ENCODE measurements around the gene ATP8A2. TPM values are rescaled to one million over a fixed set of nuclear protein-coding genes. Genes with fewer than 3 reads are reported as not detected.
"Not testable (repeated sequence)": the region's sequence is repeated elsewhere in the genome, so short reads cannot be mapped to it uniquely, and the experiment has no call there.

The ATP8A2 gene
- total and polyA plus RNA-seq, 5 donors, result 0.09 to 0.65 (median 0.22) TPM

DNA sequence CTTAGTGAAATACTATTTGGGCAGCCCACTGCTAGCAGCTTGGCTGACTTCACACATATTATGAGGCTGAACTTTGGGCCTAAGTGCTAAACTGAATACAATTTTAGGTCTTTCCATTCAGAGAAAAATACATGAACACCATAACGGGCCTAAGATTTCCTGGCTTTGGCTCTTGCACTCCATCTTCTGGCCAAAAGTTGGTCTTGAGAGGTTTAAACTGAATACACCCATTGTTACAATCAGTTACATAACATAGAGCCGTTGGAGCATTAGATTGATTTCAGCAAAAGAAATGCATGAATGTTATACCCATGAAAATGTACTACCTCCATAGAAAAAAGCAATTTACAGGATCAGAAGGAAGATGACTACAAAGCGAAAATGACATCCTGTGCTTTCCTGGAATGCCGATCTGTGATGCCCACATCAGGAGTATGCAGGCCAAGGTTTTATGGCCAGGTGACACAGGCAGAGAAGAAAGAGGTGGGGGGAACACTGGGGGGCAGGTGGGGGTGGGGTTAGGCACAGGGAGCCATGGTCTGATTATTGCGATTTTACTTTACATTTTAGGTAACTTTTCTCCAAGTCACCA, 691.2 kb downstream of the ATP8A2 start:
- DNase-seq, result peak in 1 of 3 donors; percentile 20
- Histone ChIP-seq H3K27me3 (ENCODE audit: control insufficient read depth, insufficient read depth) (no peaks in the 10 kb centered on the region), H3K4me3 (ENCODE audit: low read length) (no peak overlapping the region), H3K4me1 (ENCODE audit: control insufficient read depth, insufficient read depth, low read length) (no peaks in the 10 kb centered on the region), H3K9me3 (ENCODE audit: control insufficient read depth, low read length) (no peaks in the 10 kb centered on the region), H3K27ac (ENCODE audit: low read length) (no peak overlapping the region)
- ATAC-seq, result peak; percentile 76 to 89
- intact Hi-C loops (cut with DNase I), result loop anchor here in 3 of 4 donors (5.0 kb wide), 1 partner anchor 491 kb away; no protein-coding TSS in a partner anchor
- 52% methylated on average over 5 of the region's 5 CpGs for WGBS

DNA sequence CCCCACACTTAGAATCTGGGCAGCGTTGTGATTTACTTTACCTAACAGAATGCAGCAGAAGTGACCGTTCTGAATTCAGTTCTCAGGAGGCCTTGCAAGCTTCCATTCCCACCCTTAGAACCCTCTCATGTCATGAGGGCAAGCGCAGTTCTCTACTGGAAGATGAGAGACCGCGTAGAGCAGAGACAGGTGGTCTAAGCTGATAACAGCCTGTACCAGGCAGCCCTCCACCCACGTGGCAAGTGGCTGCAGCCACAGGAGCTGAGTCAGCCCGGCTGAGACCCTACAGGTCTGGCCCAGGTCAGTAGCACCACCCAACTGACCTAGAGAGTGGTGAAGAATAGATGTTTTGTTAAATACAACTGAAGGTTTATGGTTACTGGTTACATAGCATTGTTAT, 694.7 kb downstream of the ATP8A2 start:
- DNase-seq; H3K27me3 ChIP-seq (ENCODE audit: control insufficient read depth, insufficient read depth); H3K9me3 ChIP-seq (ENCODE audit: control insufficient read depth, low read length); intact Hi-C loops (cut with DNase I); H3K27ac ChIP-seq (ENCODE audit: low read length); H3K4me1 ChIP-seq (ENCODE audit: control insufficient read depth, insufficient read depth, low read length); ATAC-seq; H3K4me3 ChIP-seq (ENCODE audit: low read length): not testable (repeated sequence)
- 69% methylated on average over 7 of the region's 7 CpGs for WGBS

DNA sequence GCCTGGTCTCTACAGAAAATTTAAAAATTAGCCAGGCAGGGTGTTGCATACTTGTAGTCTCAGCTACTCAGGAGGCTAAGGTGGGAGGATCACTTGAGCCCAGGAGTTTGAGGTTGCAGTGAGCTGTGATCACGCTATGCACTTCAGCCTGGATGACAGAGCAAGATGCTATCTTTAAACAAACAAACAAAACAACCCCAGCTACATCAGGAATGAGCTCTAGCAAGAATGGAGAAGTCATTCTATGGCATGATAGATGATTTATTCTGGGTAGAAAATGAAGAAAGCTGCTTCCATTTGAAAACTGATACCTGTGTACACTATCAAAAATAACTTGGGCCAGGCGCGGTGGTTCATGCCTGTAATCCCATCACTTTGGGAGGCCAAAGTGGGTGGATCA, 695.8 kb downstream of the ATP8A2 start:
- intact Hi-C loops (cut with DNase I), result no loop called here
- WGBS, result 93% methylated on average over 3 of the region's 3 CpGs
- no peak for DNase-seq

GRCh38 chr13:26068372-26068771, 696.6 kb downstream of the ATP8A2 start:
- intact Hi-C loops (cut with DNase I); DNase-seq; H3K4me1 ChIP-seq (ENCODE audit: control insufficient read depth, insufficient read depth, low read length); H3K9me3 ChIP-seq (ENCODE audit: control insufficient read depth, low read length); ATAC-seq; H3K4me3 ChIP-seq (ENCODE audit: low read length); H3K27me3 ChIP-seq (ENCODE audit: control insufficient read depth, insufficient read depth); H3K27ac ChIP-seq (ENCODE audit: low read length): not testable (repeated sequence)
- WGBS, result 94% methylated on average over 2 of the region's 2 CpGs

More for the DNA sequence above, 695.8 kb downstream of the ATP8A2 start:
- Histone ChIP-seq H3K4me3 (ENCODE audit: low read length) (no peak overlapping the region), H3K4me1 (ENCODE audit: control insufficient read depth, insufficient read depth, low read length) (no peaks in the 10 kb centered on the region), H3K27ac (ENCODE audit: low read length) (no peak overlapping the region), H3K27me3 (ENCODE audit: control insufficient read depth, insufficient read depth) (no peaks in the 10 kb centered on the region), H3K9me3 (ENCODE audit: control insufficient read depth, low read length) (no peaks in the 10 kb centered on the region)
- ATAC-seq, result no peak

DNA sequence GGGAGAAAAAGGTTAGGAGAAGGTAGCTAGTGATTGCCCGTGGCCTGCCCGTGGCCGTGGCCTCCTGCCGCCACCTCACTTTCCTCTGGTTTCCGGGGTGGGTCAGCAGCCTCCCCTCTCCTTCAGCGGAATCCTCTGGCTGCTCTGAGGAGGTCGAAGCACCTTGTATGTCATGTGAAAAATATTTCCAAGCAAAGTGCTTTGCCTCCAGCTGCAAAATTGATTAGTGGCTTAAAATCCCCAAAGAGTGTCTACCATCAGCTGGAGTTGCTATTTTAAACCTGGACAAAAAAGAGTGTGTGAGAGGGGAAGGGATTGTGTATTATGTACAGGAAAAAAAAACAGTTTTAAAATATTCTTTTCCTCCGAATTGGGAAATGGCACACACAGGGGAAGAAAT, 697.9 kb downstream of the ATP8A2 start:
- not testable (repeated sequence) for H3K27me3 ChIP-seq (ENCODE audit: control insufficient read depth, insufficient read depth); H3K9me3 ChIP-seq (ENCODE audit: control insufficient read depth, low read length); H3K4me3 ChIP-seq (ENCODE audit: low read length); H3K4me1 ChIP-seq (ENCODE audit: control insufficient read depth, insufficient read depth, low read length); ATAC-seq; H3K27ac ChIP-seq (ENCODE audit: low read length); DNase-seq
- WGBS, result 72% methylated on average over 8 of the region's 8 CpGs
- intact Hi-C loops (cut with DNase I), result loop anchor here in 1 of 4 donors (5.0 to 10.0 kb wide), 2 partner anchors 492 to 1065 kb away; no protein-coding TSS in a partner anchor

DNA sequence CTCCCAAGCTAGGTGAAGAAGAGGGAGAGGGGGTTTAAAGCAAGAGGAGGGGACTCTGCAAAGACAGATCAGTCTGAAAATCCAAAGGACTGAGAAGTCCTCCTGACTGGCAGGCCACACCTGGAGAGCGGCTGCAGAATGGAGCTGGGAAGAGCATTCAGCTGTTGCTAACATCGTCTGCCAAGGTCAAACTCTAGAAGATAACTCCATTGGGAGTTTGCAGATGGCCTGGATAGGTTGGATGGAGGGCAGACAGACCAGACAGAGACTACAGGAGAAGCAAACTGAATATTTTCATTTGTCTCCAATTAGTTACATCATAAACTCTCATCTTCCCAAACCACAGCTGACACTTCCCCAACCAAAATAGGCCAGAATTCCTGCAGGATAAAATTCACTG, 699.9 kb downstream of the ATP8A2 start:
- no peak overlapping the region for H3K27ac ChIP-seq (ENCODE audit: low read length)
- no peak for DNase-seq
- no peaks in the 10 kb centered on the region for H3K9me3 ChIP-seq (ENCODE audit: control insufficient read depth, low read length)
- no peaks in the 10 kb centered on the region for H3K4me1 ChIP-seq (ENCODE audit: control insufficient read depth, insufficient read depth, low read length)
- no peaks in the 10 kb centered on the region for H3K27me3 ChIP-seq (ENCODE audit: control insufficient read depth, insufficient read depth)
- H3K4me3 ChIP-seq (ENCODE audit: low read length), result no peak overlapping the region
- WGBS, result 81% methylated on average over 2 of the region's 2 CpGs
- no peak for ATAC-seq
- intact Hi-C loops (cut with DNase I), result loop anchor here in 1 of 4 donors (5.0 to 10.0 kb wide), 2 partner anchors 494 to 1067 kb away; no protein-coding TSS in a partner anchor

GRCh38 chr13:26072335-26072734, 700.6 kb downstream of the ATP8A2 start:
- H3K4me3 ChIP-seq (ENCODE audit: low read length); H3K9me3 ChIP-seq (ENCODE audit: control insufficient read depth, low read length); H3K27me3 ChIP-seq (ENCODE audit: control insufficient read depth, insufficient read depth); H3K27ac ChIP-seq (ENCODE audit: low read length); DNase-seq; H3K4me1 ChIP-seq (ENCODE audit: control insufficient read depth, insufficient read depth, low read length): not testable (repeated sequence)
- peak; percentile 64 to 66 for ATAC-seq
- WGBS, result 10% methylated on average over 5 of the region's 7 CpGs
- intact Hi-C loops (cut with DNase I), result loop anchor here in 1 of 4 donors (5.0 to 10.0 kb wide), 2 partner anchors 495 to 1068 kb away; no protein-coding TSS in a partner anchor

DNA sequence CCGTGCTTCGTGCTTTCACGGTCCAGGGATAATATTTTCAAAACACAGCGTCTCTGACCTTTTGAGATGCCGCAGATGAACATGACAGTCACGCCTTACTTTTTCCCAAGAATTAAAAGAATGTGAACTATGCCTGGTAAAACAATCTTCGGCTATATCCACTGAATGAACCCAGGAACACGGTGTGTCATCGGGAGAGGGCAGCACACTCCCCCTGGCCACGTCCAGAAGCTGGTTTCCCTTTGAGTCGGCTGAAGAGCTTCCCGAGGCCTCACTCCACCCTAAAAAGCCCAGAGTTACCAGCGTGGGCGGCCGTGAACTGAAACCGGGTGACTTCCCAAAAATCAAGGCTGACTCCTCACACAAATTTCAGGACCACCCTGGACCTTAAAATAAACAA, 702.9 kb downstream of the ATP8A2 start:
- H3K27ac ChIP-seq (ENCODE audit: low read length), result no peak overlapping the region
- H3K4me3 ChIP-seq (ENCODE audit: low read length), result no peak overlapping the region
- H3K4me1 ChIP-seq (ENCODE audit: control insufficient read depth, insufficient read depth, low read length), result no peaks in the 10 kb centered on the region
- peak in 1 of 2 donors; percentile 35 for ATAC-seq
- intact Hi-C loops (cut with DNase I), result loop anchor here in 1 of 4 donors (5.0 to 10.0 kb wide), 2 partner anchors 497 to 1070 kb away; no protein-coding TSS in a partner anchor
- DNase-seq, result no peak
- 26% methylated on average over 16 of the region's 16 CpGs for WGBS
- H3K27me3 ChIP-seq (ENCODE audit: control insufficient read depth, insufficient read depth), result no peaks in the 10 kb centered on the region
- H3K9me3 ChIP-seq (ENCODE audit: control insufficient read depth, low read length), result no peaks in the 10 kb centered on the region

Other genes with a start within 250 kb of the ATP8A2 start
- not detected for gene AMER2, start 199.7 kb upstream of the ATP8A2 start, total RNA-seq
- gene AMER2, start 199.7 kb upstream of the ATP8A2 start, polyA plus RNA-seq, result not detected
- gene MTMR6, start 84.5 kb upstream of the ATP8A2 start, total RNA-seq, result 10 to 100 TPM; 15.8 to 17.3 (median 17.0) TPM
- gene MTMR6, start 84.5 kb upstream of the ATP8A2 start, polyA plus RNA-seq, result 7.5 TPM
- 10 to 100 TPM; 26.2 to 33.5 (median 27.6) TPM for gene NUP58, start 70.3 kb upstream of the ATP8A2 start, total RNA-seq
- 11.2 TPM for gene NUP58, start 70.3 kb upstream of the ATP8A2 start, polyA plus RNA-seq